Right cardiac atrium (tissue), 5 donors: ENCODE results near the gene E2F8. TPM values are rescaled to one million over a fixed set of nuclear protein-coding genes. Genes with fewer than 3 reads are reported as not detected.

Source experiments
- ATAC-seq, 2 donors: fragments of 200-7000 bp; cut with Tn5 transposase; one replicate each; pipeline versions ENCODE4 v1.8.0 to v1.9.1; 2020; ENCODE audit warnings: moderate library complexity in 2 of 2, mild to moderate bottlenecking in 1 of 2
- DNase-seq, 3 donors: peaks; one replicate each; pipeline ENCODE4 v3.0.0-alpha.2; 2020
- H3K27ac ChIP-seq: one replicate; pipeline ENCODE4 v1.5.1; 2013; ENCODE audit warnings: mild to moderate bottlenecking, low read length, control low read depth, moderate library complexity
- H3K27me3 ChIP-seq: one replicate; pipeline ENCODE4 v1.6.1; 2013; ENCODE audit not compliant: control insufficient read depth, insufficient read depth
- H3K4me1 ChIP-seq: one replicate; pipeline ENCODE4 v1.6.1; 2013; ENCODE audit warnings: low read length; ENCODE audit not compliant: control insufficient read depth, insufficient read depth
- H3K4me3 ChIP-seq: one replicate; pipeline ENCODE4 v1.5.1; 2013; ENCODE audit warnings: low read length, control low read depth
- H3K9me3 ChIP-seq: one replicate; pipeline ENCODE4 v1.6.1; 2013; ENCODE audit warnings: low read length; ENCODE audit not compliant: control insufficient read depth
- WGBS: extraction: QIAGEN DNeasy Blood & Tissue Kit; methylation state at CpG from one replicate; pipeline ENCODE4 v1.1.7; 2013; 5-methylcytosine and 5-hydroxymethylcytosine counted together
- intact Hi-C, 4 donors: fragments of 100-400 bp; cut with DNase I; formaldehyde crosslinking; loops; one replicate each; pipeline versions ENCODE4 v1.11.0 to v1.14.0; 2022 to 2023
- polyA plus RNA-seq: library from polyadenylated mRNA; stranded (reverse); fragments of 200-250 nt; gene quantifications from one replicate; pipeline ENCODE4 v1.2.3, GENCODE V29; 2013
- total RNA-seq, 4 donors: library from RNA; stranded (reverse); fragmentation: NEBNext Ultra II Directional; extraction: Animal tissue kit (Norgen Biotek cat#: 25700); gene quantifications; one replicate each; pipeline ENCODE4 v1.2.1, GENCODE V29; 2021
- donor health status: healthy with polysubstance abuse.
- donor health status: DM: no; HTN: yes; CAD: no.
- donor health status: DM: no; HTN: no; CAD: no.
- donor health status: DM: no; HTN: yes; CAD: no; lungs with severe emphysema.
- donor health status: DM: yes; HTN: yes; CAD: no.

E2F8 gene
- total and polyA plus RNA-seq, 5 donors: 2.9 to 7.9 (median 5.4) TPM

DNA sequence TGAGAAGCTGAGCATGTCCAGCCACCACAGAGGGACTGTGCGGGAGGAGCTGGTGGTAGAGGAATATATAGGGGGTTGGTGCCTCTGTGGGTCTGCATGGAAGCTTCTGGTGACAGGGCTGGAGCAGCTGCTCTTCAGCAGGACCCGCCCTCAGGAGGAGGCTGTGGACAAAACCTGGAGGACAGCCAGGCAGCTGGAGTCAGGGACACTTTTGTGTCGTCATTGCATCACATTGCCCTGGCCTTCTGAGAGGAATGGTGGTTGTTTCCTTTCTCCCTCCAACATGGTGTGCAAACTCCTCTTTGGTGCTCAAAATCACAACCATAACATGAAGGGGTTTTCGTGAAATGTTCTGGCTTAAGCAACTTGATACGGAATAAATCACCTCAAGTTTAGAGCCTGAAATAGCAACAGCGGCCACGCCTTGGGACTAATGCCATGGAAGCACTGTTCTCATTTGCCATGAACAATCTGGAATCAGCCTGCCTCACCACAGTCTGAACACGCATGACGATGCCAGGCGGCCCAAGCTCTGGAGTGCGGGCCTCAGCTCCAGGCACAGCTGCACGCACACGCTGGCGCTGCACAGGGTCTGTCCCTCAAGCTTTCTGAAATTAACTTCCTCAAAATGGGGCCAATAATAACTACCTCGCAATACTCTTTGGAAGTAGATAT lies 21.8 kb downstream of the E2F8 start:
- H3K4me3 ChIP-seq: no peak overlapping the region
- ATAC-seq (peak; percentile 56 to 66), DNase-seq (peak; percentile 41 to 74 (median 59))
- H3K9me3 ChIP-seq: no peaks in the 10 kb centered on the region
- H3K27ac ChIP-seq: peak overlapping the region; percentile 49
- intact Hi-C loops: no loop called here
- H3K4me1 ChIP-seq: peaks cover 4% of the 10 kb centered on the region
- 74% methylated on average over 15 of the region's 15 CpGs for WGBS
- no peaks in the 10 kb centered on the region for H3K27me3 ChIP-seq

GRCh38 chr11:19218216-19218615 lies 22.5 kb downstream of the E2F8 start:
- no peak for DNase-seq
- ATAC-seq: peak; percentile 33 to 52
- H3K27ac ChIP-seq: peak overlapping the region; percentile 49
- no peak overlapping the region for H3K4me3 ChIP-seq
- 68% methylated on average over 3 of the region's 3 CpGs for WGBS
- intact Hi-C loops: no loop called here
- no peaks in the 10 kb centered on the region for H3K9me3 ChIP-seq
- no peaks in the 10 kb centered on the region for H3K27me3 ChIP-seq
- peaks cover 4% of the 10 kb centered on the region for H3K4me1 ChIP-seq

GRCh38 chr11:19216709-19217374 lies 23.9 kb downstream of the E2F8 start:
- Histone ChIP-seq H3K27me3 (no peaks in the 10 kb centered on the region), H3K27ac (no peak overlapping the region), H3K9me3 (no peaks in the 10 kb centered on the region), H3K4me1 (peaks cover 4% of the 10 kb centered on the region), H3K4me3 (no peak overlapping the region)
- 44% methylated on average over 3 of the region's 3 CpGs for WGBS
- ATAC-seq (no peak), DNase-seq (no peak)
- intact Hi-C loops: no loop called here

DNA sequence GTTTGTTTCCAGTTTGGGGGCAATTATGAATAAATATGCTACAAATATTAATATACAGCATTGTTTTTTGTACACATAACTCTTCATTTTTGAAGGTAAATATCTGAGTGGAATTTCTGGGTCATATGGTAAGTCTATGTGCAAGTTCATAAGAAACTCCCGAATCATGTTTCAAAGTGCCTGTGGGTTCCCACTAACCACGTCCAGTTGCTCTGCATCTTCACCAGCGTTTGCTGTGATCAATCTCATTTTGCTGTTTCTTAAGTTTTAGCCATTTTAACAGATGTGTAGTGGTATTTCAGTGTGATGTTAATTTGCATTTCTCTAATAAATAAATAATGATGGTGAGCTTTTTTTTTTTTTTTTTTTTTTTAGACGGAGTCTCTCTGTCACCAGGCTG lies 24.7 kb downstream of the E2F8 start:
- intact Hi-C loops: no loop called here
- H3K4me3 ChIP-seq: no peak overlapping the region
- DNase-seq: no peak
- no peaks in the 10 kb centered on the region for H3K4me1 ChIP-seq
- H3K9me3 ChIP-seq: no peaks in the 10 kb centered on the region
- H3K27me3 ChIP-seq: no peaks in the 10 kb centered on the region
- WGBS: 88% methylated on average over 4 of the region's 4 CpGs
- H3K27ac ChIP-seq: no peak overlapping the region
- no peak for ATAC-seq

GRCh38 chr11:19209617-19210370 lies 31.0 kb downstream of the E2F8 start:
- Histone ChIP-seq H3K4me1 (peaks cover 2% of the 10 kb centered on the region), H3K9me3 (no peaks in the 10 kb centered on the region), H3K4me3 (peak overlapping the region; percentile 44), H3K27me3 (no peaks in the 10 kb centered on the region), H3K27ac (peak overlapping the region; percentile 92)
- ATAC-seq (peak; percentile 84 to 88), DNase-seq (no peak)
- WGBS: 36% methylated on average over 4 of the region's 4 CpGs
- intact Hi-C loops: no loop called here

DNA sequence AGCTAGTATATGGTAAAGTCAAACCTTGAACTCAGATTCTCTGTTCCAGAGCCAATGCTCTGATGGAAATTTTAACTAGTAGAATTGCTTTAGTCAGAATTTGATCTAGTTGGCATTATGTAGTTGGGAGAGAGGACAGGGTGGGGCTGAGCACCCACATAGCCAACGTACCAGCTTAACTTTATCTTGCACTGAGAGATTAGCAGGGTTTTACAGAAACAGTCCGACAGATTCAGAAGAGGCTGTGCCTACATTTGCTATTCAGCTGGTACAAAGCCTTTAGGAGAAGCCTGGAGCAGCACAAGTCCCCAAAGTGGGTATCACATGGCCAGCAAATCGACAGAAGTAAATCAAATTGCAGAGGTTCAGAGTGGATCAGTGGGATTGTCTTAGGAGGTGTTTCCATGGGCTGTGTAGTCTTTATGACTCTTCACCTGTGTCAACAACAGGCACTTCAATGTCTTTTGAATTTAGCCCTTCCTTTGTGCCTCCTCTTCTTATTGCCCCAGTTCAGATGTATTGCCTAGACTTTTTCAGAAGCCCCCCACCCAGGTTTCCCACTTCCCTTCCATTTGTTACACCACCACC lies 31.7 kb downstream of the E2F8 start:
- peaks cover 2% of the 10 kb centered on the region for H3K4me1 ChIP-seq
- ATAC-seq: peak; percentile 52 to 73
- H3K4me3 ChIP-seq: peak overlapping the region; percentile 44
- DNase-seq: no peak
- no peaks in the 10 kb centered on the region for H3K9me3 ChIP-seq
- H3K27ac ChIP-seq: peak overlapping the region; percentile 92
- no peaks in the 10 kb centered on the region for H3K27me3 ChIP-seq
- intact Hi-C loops: no loop called here
- 45% methylated on average over 3 of the region's 3 CpGs for WGBS

GRCh38 chr11:19208181-19208580 lies 32.6 kb downstream of the E2F8 start:
- Histone ChIP-seq H3K27ac (peak overlapping the region; percentile 19), H3K27me3 (no peaks in the 10 kb centered on the region)

GRCh38 chr11:19204836-19205235 lies 35.9 kb downstream of the E2F8 start:
- no peaks in the 10 kb centered on the region for H3K27me3 ChIP-seq
- no peaks in the 10 kb centered on the region for H3K9me3 ChIP-seq
- ATAC-seq (no peak), DNase-seq (no peak)
- H3K27ac ChIP-seq: no peak overlapping the region
- intact Hi-C loops: no loop called here
- WGBS: 91% methylated on average over 5 of the region's 5 CpGs
- no peak overlapping the region for H3K4me3 ChIP-seq
- H3K4me1 ChIP-seq: peaks cover 2% of the 10 kb centered on the region

More at GRCh38 chr11:19208181-19208580, 32.6 kb downstream of the E2F8 start:
- no peak overlapping the region for H3K4me3 ChIP-seq
- no peaks in the 10 kb centered on the region for H3K9me3 ChIP-seq
- ATAC-seq (no peak), DNase-seq (no peak)
- peaks cover 2% of the 10 kb centered on the region for H3K4me1 ChIP-seq
- intact Hi-C loops: no loop called here
- 82% methylated on average over 2 of the region's 2 CpGs for WGBS

DNA sequence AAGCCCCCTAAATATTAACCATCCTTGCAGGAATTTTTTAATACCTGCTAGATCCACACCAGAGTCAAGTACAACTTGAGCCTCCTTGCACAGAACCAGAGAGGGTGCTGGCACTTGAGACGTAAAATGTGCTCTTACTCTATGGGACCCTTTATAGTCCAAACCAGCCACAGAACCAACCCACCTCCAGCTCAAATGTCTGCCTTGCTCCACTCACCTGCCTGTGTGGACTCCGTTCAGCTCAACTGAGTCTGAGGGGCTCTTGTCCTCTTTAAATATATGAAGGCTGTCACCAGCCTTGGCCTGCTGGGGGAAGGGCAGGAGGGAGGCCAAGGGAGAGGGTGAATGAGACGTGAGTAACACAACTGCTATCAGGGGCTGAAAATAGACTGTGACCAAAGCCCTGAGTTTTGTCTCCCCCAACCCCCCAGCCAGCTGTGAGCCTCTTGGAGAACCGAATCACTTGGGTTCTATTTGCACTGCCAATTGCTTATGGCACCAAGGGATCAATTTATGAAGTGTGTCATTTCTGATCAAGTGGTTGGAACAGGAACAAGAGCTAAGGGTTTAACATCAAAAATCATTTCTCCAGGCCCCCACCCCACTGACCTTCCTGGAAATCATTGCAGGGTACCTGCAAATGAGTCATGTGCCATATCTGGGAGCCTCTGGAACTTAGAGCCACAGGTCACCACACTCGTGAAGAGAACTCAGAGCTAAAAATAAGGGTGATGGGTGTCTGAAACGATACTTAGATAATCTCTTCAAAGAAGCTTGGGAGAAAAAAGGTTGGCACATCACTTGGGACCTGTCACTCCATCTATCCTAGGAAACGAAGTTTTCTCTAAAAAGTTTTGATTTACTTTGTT lies 38.8 kb downstream of the E2F8 start, which contains the start of gene CSRP3:
Gene CSRP3, minus strand, starts transcription at position 247 of the 869 bp plus-strand sequence. CDS start 9,535 bp downstream, outside the sequence.
- Histone ChIP-seq H3K9me3 (no peaks in the 10 kb centered on the region), H3K4me3 (peak within 1 kb of the TSS; percentile 67), H3K4me1 (no peaks in the 10 kb centered on the region), H3K27ac (peak within 1 kb of the TSS; percentile 96), H3K27me3 (no peaks in the 10 kb centered on the region)
- 59% methylated on average over 7 of the region's 7 CpGs for WGBS
- DNase-seq (peak; percentile 37 to 73 (median 71)), ATAC-seq (peak; percentile 88 to 92)
- intact Hi-C loops: no loop called here
